HFFc6 (cell line): ENCODE measurements around the gene RBMS3. TPM values are rescaled to one million over a fixed set of nuclear protein-coding genes. Genes with fewer than 3 reads are reported as not detected.

ENCODE experiments used
- DNase-seq: peaks from one replicate; pipeline ENCODE4 v3.0.0-alpha.2; 2018
- H3K27ac Mint-ChIP-seq: 2 replicates; pipeline ENCODE4 v1.8.0; 2020; ENCODE audit warnings: mild to moderate bottlenecking, mixed read lengths
- H3K27me3 Mint-ChIP-seq: 2 replicates; pipeline ENCODE4 v1.8.0; 2021; ENCODE audit warnings: mild to moderate bottlenecking, moderate library complexity, mixed read lengths; ENCODE audit not compliant: insufficient read depth
- H3K36me3 Mint-ChIP-seq: 2 replicates; pipeline ENCODE4 v1.8.0; 2021; ENCODE audit warnings: low read depth, mixed read lengths
- H3K4me1 Mint-ChIP-seq: 2 replicates; pipeline ENCODE4 v1.8.0; 2020; ENCODE audit warnings: low read depth, mixed read lengths
- H3K4me3 Mint-ChIP-seq: 2 replicates; pipeline ENCODE4 v1.8.0; 2020; ENCODE audit warnings: mild to moderate bottlenecking, moderate library complexity, mixed read lengths
- H3K9me3 Mint-ChIP-seq: 2 replicates; pipeline ENCODE4 v1.8.0; 2020; ENCODE audit warnings: mild to moderate bottlenecking, mixed read lengths
- total RNA-seq, 6 experiments: library from RNA; stranded (reverse); fragmentation: NEBNext Ultra II Directional; extraction: Animal tissue kit (Norgen Biotek cat#: 25700); gene quantifications; 2 replicates in 1 of 6; 3 replicates in 5 of 6; pipeline ENCODE4 v1.2.3, GENCODE V29; 2021
- TF ChIP-seq, protein P1 (sequence below): fragments of 200-600 bp; sonication (generic); IDR thresholded peaks from 2 replicates; pipeline ENCODE4 v1.5.0; 2021; ENCODE audit warnings: antibody characterized with exemption, mild to moderate bottlenecking

RBMS3 gene
- total RNA-seq, 6 experiments from 2014 or later = 22.8 to 46.9 (median 39.4) TPM

GRCh38 chr3:29880809-29881208 is 599.9 kb downstream of the RBMS3 start:
- no peak overlapping the region for H3K27ac Mint-ChIP-seq
- H3K9me3 Mint-ChIP-seq = no peaks in the 10 kb centered on the region
- no peaks in the 10 kb centered on the region for H3K36me3 Mint-ChIP-seq
- TF ChIP-seq, protein P1, sequence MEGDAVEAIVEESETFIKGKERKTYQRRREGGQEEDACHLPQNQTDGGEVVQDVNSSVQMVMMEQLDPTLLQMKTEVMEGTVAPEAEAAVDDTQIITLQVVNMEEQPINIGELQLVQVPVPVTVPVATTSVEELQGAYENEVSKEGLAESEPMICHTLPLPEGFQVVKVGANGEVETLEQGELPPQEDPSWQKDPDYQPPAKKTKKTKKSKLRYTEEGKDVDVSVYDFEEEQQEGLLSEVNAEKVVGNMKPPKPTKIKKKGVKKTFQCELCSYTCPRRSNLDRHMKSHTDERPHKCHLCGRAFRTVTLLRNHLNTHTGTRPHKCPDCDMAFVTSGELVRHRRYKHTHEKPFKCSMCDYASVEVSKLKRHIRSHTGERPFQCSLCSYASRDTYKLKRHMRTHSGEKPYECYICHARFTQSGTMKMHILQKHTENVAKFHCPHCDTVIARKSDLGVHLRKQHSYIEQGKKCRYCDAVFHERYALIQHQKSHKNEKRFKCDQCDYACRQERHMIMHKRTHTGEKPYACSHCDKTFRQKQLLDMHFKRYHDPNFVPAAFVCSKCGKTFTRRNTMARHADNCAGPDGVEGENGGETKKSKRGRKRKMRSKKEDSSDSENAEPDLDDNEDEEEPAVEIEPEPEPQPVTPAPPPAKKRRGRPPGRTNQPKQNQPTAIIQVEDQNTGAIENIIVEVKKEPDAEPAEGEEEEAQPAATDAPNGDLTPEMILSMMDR = no peak
- H3K4me1 Mint-ChIP-seq = peaks cover 11% of the 10 kb centered on the region
- DNase-seq = no peak
- H3K4me3 Mint-ChIP-seq = no peak overlapping the region
- no peaks in the 10 kb centered on the region; the same call in 1 of the 2 replicates for H3K27me3 Mint-ChIP-seq

GRCh38 chr3:29887451-29887850 is 606.6 kb downstream of the RBMS3 start:
- TF ChIP-seq, protein P1 = no peak
- Mint-ChIP-seq H3K4me3 (peak overlapping the region; percentile 7; the same call in 1 of the 2 replicates), H3K27me3 (no peaks in the 10 kb centered on the region), H3K36me3 (peaks cover 20% of the 10 kb centered on the region), H3K27ac (peak overlapping the region; percentile 86), H3K4me1 (peaks cover 62% of the 10 kb centered on the region), H3K9me3 (peaks cover 4% of the 10 kb centered on the region; the same call in 1 of the 2 replicates)
- DNase-seq = peak; percentile 61

- Mint-ChIP-seq H3K36me3 (peaks cover 20% of the 10 kb centered on the region), H3K27me3 (no peaks in the 10 kb centered on the region), H3K4me3 (no peak overlapping the region), H3K4me1 (peaks cover 54% of the 10 kb centered on the region), H3K27ac (peak overlapping the region; percentile 48), H3K9me3 (peaks cover 4% of the 10 kb centered on the region; the same call in 1 of the 2 replicates)
- DNase-seq = peak; percentile 11
- TF ChIP-seq, protein P1 = no peak
These were observed 608.3 kb downstream of the RBMS3 start for GRCh38 chr3:29889215-29889614.

DNA sequence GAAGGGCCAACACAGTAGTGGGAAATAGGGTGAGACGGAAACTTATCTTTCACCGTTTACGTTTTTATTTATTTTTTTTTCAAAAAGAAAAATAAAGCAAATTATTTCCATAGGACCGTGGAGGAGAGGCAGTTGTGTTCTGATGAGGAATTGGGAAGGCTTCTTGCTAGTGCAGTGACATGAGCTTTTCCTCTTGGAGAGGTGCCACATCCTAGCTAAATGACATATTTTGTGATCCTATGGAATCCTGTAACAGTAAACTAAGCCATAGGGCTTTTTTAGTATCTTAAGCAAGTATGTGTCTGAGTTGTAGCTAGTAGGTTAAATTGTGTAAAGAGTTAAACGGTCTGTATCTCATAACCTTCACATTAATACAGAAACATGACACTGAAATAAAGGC is 609.9 kb downstream of the RBMS3 start:
- H3K27ac Mint-ChIP-seq = no peak overlapping the region
- peaks cover 4% of the 10 kb centered on the region; the same call in 1 of the 2 replicates for H3K9me3 Mint-ChIP-seq
- peaks cover 20% of the 10 kb centered on the region for H3K36me3 Mint-ChIP-seq
- DNase-seq = no peak
- TF ChIP-seq, protein P1 = no peak
- H3K4me3 Mint-ChIP-seq = no peak overlapping the region
- H3K27me3 Mint-ChIP-seq = no peaks in the 10 kb centered on the region
- H3K4me1 Mint-ChIP-seq = peaks cover 54% of the 10 kb centered on the region

GRCh38 chr3:29892976-29893554 is 612.2 kb downstream of the RBMS3 start:
- Mint-ChIP-seq H3K27me3 (no peaks in the 10 kb centered on the region), H3K4me3 (no peak overlapping the region), H3K9me3 (no peaks in the 10 kb centered on the region), H3K36me3 (peaks cover 9% of the 10 kb centered on the region), H3K27ac (no peak overlapping the region), H3K4me1 (peaks cover 34% of the 10 kb centered on the region)
- TF ChIP-seq, protein P1 = no peak
- DNase-seq = no peak
